ENCODE results near the gene NOL7.

NOL7 gene

DNA sequence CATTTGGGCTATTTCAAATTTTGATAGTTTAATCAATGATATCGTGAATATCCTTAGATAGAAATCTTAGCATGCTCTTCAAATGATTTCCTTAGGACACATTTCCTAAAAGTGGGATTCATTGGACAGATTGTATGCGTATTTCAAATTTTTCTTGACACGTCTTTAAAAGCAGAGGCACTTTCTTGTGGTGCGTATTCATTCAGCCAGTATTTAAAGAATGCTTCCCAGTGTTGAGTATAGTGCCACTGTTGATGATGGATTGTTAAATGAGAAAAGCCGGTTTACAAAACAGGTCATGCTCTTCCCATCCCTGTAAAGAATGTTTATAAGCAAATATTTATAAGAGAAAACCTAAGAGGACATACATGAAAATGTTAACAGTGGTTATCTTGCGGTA lies 15.1 kb upstream of the NOL7 start:
- no peak for DNase-seq

DNA sequence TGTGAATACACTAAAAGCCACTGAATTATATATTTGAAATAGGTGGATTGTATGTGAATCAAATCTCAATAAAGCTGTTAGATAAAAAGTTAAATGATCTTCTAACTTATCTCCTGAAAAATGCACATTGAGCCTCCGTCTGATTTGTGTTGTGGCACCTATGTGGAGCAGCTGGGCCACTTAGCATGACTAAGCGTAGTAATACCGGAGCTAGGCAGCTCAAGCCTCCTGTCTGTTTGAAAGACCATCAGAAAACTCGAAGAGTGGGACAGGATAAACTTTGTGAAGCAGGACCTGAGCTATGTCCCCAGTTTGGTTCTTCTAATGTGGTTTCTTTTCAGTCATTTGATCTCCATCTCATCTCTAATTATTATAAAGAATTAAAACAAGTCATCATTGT lies 11.0 kb upstream of the NOL7 start:
- DNase-seq = no peak

DNA sequence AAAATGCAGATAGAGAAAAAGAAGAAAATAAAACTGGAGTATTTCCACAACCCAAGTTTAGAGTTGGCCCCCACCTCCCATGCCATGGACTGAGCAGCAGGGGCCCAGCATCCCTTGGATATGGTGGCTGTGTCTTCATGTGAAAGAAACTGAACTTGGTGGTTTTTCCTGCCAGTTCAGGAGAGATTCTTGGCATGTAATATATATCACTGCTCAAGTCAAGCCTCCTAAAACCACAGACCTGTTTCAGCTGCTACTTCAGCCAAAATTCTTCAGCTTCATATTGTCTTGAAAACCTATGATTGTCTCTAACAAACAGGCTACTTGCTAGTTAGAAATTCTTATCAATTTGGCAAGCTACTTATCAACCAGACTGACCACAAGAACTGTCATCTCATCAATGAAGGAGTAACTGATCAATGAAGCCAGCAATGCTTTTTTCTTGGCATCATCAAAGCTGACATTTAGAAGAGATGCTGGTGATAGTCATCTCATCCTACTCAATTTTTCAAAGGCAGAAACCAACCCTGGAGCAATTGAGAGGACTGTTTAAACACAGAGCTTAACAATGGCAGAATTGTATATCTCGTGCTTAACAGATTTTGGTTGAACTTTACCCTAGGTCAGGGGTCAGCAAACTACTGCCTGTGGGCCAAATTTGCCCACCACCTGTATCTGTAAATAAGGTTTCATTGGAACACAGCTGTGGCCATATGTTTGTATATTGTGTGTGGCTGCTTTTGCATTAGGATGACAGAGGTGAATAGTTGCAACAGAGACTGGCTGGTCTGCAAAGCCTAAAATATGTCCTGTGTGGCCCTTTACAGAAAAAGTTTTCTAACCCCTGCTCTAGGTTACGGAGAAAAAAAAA lies 10.4 kb upstream of the NOL7 start:
- no peak for DNase-seq

DNA sequence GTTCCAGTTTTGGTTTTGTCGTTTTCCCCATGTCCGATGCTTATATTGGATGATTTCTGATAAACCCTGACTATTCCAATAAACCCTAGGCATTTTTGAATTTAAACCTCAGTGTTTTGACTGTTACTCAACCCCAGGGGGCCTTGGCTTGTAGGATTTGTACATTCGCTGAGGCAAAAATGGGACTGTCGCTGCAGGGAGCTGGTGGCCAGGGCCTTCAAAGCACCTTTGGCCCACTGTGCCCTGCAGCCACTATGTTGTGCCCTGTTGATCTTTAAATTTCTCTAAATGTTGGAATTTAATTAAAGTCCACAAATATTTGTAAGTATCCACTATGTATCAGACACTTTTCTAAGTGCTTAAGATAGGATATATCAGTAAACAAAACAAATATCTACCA lies 9.5 kb upstream of the NOL7 start:
- no peak for DNase-seq

DNA sequence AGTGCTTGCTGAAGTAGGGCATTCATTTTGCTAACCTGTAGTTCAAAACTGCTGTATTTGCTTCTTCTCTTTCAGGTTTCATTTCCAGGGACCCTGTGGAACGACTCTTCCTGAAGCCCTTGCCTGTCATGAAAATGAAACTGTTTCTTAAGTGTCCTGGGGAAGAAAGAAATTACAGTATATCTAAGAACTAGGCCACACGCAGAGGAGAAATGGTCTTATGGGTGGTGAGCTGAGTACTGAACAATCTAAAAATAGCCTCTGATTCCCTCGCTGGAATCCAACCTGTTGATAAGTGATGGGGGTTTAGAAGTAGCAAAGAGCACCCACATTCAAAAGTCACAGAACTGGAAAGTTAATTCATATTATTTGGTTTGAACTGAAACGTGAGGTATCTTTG lies 3.4 kb upstream of the NOL7 start:
- no peak for DNase-seq

DNA sequence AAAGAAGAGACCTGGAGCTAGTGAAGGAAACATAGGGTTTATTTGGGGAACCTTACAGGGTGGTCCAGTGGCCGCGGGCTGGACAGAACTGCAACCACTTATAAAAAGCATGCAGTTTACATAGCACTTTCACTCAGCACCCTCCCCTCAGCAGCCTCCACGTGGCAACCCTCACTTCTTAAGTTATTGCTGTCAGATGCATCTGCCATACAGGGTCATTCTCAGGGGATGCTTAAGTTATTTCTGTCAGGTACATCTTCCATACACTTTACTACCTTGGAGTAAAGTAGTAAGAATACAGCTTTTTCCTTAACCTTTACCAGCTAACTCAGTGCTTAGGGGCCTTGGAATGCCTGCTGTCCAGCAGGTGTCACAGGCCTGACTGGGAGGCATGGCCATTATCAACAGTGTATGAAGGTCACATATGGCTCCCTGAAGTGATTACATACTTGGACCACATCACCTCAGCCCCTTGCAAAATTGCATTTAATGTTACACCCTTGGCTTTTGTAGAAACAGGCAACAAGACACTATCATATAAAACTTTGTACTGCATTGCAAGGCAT lies 2.0 kb upstream of the NOL7 start:
- DNase-seq = no peak

DNA sequence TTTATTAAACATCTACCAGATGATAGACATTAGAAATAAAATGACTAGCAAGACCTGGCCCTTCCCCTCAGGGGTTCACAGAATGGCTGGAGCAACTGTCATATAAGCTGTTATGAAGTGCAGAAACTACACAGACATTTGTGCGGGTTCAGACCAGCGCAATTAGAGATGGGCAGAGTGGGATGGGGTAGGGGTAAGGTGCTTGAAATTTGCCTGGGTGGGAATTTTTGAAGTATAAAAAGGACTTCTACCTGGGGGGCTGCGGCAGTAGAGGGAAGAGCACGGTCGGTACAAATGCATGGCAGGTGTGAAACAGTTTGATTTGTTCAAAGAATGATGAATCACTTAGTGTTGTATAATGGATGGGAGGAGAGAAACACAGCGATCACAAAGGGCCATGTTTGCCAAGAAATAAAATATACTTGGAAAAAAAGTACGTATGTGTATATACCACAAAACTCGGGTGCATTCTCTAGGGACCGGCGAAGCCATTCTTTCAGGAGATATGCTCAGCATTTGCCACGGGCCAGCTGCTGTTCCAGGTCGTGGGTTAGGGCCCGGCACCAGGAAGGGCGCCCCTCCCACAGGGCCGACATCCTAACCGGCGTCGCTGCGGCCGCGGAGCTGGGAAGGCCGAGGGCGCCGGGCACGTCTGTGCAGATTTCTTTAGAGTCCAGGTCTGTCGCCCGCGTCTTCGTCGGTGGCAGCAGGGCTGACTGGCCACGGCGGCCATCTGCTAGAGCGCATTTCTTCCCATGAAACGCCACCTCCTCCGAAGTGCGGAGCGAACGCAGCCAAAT lies 809 bp upstream of the NOL7 start:
- peak; percentile 7 for DNase-seq

DNA sequence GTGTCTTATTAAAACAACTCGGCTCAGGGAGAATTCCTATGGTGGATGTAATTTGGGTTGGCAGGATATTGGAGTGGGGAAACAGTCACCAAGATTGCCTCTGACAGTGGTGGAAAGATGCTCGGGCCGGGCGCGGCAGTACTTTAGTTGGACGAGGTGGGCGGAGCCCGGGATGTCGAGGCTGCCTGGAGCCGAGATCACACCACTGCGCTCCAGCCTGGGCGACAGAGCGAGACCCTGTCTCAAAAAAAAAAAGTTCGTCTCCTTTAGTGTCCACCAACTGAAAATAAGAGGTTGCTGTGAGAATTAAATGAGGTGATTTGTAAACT lies 621 bp downstream of the NOL7 start:
- peak; percentile 51 for DNase-seq

DNA sequence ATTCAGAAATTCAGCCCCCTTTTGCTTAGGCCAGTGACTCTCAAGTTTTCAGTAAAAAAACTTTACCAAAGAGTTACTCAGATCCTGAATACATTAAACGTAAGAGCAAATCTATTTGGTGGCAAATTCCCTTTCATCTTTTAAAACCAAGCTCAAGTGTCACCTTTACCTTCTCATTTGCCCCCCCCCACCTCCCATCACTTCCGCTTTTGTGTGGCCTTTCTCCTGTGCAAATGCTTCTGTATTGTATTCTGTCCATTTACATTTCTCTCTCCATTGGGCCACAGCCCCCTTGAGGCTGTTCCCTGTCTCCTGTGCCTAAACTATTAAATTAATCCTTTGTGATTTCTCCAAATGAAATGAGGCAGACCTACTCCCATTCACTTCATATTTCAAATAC lies 1.9 kb downstream of the NOL7 start:
- no peak for DNase-seq

DNA sequence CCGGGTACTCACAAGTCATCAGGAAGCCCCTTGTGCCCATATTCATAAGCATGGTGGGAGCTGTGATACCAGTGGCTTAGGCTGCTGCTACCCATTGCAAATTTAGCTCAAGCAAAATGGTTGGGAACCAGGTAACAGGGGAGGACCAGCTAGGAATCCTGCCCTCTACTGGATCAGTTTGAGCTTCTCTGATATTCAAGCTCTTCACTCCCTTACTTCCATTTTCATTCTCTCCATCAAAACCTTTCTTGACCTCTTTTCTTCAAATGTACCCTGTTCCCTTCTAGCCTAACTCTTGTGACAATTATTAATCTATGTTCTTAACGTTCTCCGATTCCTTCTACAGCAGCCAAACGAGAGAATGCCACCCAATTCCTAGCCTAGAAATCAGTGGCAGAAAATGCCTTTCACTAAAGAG lies 9.7 kb downstream of the NOL7 start:
- DNase-seq = peak; percentile 39

DNA sequence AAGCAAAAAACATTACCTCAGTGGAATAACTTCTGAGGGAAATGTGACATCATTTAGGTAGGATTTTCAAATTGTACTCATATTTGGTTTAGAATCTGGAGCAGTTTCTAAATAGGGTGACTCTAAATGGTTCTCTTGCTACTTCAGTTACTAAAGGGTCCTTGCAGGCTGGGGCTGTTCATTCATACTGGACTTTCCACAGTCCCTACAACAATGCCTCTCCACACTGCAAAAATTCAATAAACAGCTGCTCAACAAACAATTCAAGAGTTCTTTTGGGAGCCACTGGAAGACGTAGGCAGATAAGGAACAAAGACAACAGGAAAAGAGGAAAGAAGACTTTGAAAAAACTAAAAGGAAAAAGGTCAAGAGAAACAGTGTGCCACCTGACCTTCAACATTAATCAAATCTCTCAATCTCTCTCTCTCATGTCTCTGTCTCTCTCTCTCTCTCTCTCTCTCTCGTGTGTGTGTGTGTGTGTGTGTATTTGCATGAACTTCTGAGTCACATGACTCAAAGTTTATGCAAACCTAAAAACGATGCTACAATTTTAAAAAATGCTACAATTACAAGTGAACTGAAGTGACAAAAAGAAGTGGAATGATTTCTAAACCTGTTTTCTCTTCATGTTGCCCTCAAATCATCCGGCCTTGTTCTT lies 14.5 kb downstream of the NOL7 start:
- DNase-seq = no peak

DNA sequence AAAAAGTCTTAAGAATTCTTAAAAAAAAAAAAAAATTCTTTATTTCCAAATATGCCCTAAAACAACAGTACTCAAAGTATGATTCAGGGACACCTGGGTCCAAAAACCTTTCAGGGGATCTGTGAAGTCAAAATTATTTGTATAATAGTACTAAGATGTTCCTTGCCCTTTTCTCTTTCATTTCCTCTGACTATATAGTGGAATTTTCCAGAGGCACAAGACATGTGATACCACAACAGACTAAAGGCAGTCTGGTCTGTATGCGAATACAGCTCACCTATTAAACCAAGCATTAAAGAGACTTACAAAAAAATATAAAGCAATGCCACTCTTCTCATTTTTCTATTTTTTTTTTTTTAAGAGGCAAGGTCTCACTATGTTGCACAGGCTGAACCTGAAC lies 15.4 kb downstream of the NOL7 start:
- DNase-seq = no peak

DNA sequence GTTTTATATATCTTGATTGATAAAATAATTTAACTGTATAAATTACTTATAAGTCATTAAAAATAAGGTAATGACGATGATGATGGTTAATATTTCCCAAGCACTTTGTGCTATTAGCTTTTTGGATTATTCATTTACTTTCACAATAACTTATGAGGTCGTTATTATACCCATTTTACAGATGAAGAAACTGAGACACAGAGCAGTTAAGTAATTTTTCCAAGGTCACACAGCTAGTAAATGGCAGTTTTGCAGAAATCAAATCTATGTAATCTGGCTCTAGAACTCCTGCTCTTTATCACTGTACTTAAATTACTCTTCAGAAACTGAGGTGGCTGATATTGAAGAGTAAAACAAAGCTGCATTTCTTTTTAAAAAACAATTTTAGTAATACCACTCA lies 18.2 kb downstream of the NOL7 start:
- DNase-seq = no peak

DNA sequence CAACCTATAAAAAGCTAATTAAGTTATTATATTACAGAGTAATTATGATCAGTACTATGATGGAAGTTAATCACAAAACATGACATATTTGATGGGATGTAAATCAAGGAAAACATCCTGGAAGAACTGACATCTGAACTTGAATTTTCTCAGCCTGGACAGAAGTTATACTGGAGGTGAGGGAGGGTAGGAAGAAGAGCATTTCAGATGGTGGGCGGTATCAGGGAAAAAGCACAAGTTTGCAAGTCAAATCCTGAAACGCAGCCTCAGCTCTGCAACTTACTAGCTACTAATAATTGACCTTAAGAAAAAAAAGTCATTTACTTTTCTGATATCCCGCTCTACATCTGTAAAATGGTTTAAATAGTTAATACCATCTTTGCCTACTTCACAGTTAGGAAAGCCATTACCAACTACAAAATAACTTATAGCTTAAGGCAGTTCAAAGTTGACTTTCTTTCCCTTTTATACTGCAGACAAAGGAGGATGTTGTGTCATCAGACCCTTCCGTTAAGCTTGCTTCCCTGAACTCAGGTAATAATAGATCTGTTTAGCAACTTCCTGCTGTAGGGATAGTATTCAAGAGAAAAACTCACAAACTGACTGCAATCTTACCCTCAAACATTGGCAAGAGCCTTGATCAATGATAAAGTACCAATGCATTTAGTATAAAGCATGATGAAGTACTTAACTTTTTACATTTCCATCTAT lies 21.0 kb downstream of the NOL7 start:
- no peak for DNase-seq

DNA sequence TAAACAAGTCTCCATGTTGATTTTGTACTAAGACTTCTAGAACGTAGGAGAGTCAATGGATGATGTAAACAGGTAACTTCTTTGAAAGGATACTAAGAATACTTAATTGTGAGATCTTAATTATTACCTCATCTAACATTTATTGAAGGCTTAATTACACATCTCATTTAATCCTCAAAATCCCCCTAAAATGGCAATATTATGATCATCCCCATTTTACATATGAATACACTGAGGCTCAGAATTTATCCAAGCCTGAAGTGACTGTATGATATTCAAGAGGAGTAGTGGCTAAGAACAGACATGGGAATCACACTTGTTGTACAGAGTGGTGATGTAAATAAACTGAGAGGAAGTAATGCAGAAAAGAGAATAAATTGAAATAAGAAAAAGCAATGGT lies 22.9 kb downstream of the NOL7 start:
- DNase-seq = no peak

DNA sequence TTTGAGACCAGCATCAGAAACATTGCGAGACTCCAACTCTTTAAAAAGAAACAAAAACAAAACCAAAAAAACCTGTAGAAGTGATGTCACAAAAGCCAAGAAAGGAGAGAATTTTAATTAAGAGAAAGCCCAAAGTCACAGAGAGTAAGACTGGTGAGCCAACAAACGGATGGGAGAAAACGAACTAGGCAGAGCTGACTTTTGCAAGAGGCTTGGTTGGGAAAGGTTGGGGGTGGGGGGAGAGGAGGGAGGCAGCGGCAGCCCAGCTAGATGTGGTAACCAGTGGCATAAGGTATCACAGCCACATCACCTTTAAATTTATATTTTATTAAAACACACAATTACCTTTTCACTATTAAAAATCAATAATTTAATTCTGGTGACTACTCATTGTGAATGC lies 23.5 kb downstream of the NOL7 start:
- no peak for DNase-seq

DNA sequence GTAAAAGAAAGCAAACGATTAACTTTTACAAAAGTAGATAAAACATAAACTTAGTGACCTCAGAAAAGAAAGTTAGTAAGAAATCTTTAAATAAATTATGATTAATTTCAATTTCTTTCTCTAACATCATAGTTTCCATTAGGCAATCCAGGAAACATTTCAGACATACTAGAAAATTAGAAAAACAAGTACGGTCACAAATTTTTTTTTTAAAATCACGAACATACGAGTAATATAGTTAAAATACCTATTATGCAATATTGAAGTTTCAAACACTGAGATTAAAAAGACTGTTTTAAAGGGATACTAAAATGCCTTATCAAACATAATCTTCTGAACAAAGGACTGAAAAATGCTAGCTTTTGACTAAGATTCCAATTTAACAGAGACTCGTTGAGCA lies 26.2 kb downstream of the NOL7 start:
- no peak for DNase-seq

DNA sequence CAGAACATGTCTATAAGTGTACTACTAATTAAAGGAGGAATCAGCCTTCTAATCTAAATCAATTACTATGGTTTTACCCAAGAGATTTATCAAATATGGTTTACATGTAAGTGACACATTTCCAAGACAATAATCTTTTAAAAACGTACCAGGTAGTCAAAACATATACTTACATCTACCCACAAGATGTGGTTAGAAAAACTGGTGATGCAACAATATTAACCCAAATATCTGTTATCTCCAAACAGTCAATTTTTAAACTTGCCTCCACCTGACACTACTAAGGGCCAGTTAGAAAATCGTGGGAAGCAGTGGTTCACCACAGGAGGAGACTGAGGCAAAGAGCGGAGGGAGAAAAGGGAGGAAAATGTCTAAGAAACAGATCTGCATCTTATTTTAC lies 28.0 kb downstream of the NOL7 start:
- DNase-seq = no peak

DNA sequence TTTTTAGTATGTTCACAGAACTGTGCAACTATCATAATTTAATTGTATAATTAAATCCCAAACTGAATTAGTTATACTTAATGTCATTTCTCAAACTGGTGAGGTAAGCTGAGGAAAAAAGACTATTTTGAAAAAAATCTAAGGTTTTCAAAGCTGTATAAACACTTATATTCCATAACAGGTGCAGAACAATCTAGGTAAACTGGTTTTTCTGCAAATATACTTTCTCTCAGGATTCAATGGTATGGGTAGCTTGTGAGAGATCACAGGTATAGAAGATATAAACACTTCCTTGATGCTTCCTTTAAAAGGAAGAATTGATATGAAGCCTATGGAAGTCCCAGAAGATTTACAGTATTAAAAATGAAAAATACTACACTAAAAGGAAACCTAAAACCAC lies 33.7 kb downstream of the NOL7 start:
- no peak for DNase-seq

DNA sequence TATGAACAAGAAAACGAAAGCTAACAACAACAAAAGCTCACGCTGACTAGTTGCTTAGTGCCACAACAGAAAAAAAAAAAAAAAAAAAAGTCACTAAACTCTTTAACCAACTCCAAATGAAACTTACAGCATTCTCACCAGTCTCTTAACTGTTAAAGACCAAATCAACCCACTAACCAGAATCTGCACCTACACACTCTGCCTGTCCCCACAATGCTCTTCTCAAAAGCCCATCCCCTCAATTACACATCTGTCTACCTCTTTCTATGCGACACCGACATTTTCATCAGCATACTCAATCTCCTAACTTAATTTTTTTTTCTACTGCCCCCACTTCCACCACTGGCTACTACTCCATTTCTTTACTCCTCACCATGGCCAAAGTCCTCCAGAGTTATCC lies 34.3 kb downstream of the NOL7 start:
- no peak for DNase-seq

DNA sequence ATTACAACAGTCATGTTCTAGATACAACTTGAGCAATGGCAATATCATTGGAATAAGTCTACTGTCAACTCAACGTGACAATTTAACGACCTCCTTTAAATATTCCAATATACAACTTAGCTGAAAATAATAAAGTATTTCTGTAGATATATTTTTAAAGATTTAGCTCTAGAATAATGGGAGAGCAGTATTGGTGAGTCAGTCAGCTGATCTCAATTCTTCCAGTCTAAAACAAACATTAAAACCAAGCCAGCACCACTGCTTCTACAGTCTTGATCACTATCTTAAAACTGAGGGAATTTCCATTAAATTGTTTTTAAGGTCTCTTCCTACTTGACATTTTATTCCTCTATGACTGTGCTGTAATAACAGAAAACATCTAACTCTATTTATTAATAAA lies 38.2 kb downstream of the NOL7 start:
- DNase-seq = no peak

DNA sequence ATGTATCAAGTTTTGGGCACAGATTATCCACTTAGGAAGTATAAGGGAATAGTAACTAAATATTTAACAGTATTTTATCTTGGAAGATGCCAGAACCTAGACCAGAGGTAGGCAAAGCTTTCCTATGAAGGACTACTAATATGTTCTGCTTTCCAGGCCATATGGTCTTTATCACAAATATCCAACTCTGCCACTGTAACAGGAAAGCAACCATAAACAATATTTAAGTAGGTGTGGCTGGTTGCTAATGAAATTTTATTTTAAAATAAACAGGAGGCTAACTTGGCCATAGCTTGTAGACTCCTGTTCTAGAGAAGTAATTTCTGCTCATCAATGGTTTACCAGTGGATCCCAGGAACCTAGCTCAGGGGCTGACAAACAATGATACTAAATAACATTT lies 39.4 kb downstream of the NOL7 start:
- DNase-seq = no peak

DNA sequence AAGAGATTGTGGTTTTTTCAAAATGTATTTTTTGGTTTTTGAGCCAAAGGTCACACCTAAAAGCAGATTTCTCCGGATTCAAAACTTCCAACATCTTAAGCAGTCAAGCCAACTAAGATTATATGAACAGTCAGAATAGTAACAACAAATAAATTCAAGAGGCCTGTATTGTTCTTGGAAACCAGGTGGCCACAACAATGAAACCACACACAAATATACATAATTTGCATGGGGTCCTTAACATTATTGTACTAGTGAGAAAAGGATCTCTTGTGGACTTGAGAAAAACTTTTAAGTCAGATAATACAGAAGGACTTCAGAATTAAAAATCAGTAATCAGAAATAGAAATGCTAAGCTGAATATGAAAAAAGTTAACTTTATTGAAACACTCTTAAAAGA lies 40.6 kb downstream of the NOL7 start:
- no peak for DNase-seq
